Left colon (tissue), 2 donors: ENCODE measurements around the gene ERF. TPM values are rescaled to one million over a fixed set of nuclear protein-coding genes. Genes with fewer than 3 reads are reported as not detected.
A peak's percentile ranks its signal among the peaks of the same experiment; 100 is the strongest.

Experiments used
- ATAC-seq: fragments of 200-7000 bp; cut with Tn5 transposase; one replicate; pipeline ENCODE4 v1.9.1; 2020; ENCODE audit warnings: mild to moderate bottlenecking, moderate library complexity
- DNase-seq, 2 donors: peaks; one replicate each; pipeline ENCODE4 v3.0.0-alpha.2; 2020
- intact Hi-C, 2 donors: fragments of 100-400 bp; cut with DNase I in 1 of 2; cut with micrococcal nuclease in 1 of 2; formaldehyde crosslinking; loops; one replicate each; pipeline versions ENCODE4 v1.11.2 to v1.14.0; 2022; cut with DNase I, micrococcal nuclease
- total RNA-seq, 2 donors: library from RNA; stranded (reverse); fragmentation: NEBNext Ultra II Directional; extraction: Animal tissue kit (Norgen Biotek cat#: 25700); gene quantifications; one replicate each; pipeline ENCODE4 v1.2.1, GENCODE V29; 2021
- donor health status: DM: no; HTN: no; CAD: no.
- donor health status: DM: yes; HTN: yes; CAD: no.

Gene ERF
- total RNA-seq, 2 donors from 2014 or later: 40.8 to 50.1 TPM

- DNase-seq (no peak), ATAC-seq (no peak)
- intact Hi-C loops: no loop called here
Observed at GRCh38 chr19:42230571-42230970, 24.4 kb downstream of the ERF start.

- no peak for DNase-seq
- no peak for ATAC-seq
- intact Hi-C loops: no loop called here
Observed at GRCh38 chr19:42229855-42230351, 25.0 kb downstream of the ERF start.

GRCh38 chr19:42229301-42229854 is 25.6 kb downstream of the ERF start:
- intact Hi-C loops: no loop called here
- ATAC-seq (no peak), DNase-seq (no peak)

- DNase-seq (no peak), ATAC-seq (no peak)
Observed at GRCh38 chr19:42228641-42229040, 26.3 kb downstream of the ERF start.

GRCh38 chr19:42226886-42227285 is 28.0 kb downstream of the ERF start:
- ATAC-seq (no peak), DNase-seq (no peak)
- intact Hi-C loops: no loop called here

More at GRCh38 chr19:42228641-42229040, 26.3 kb downstream of the ERF start:
- intact Hi-C loops: no loop called here

GRCh38 chr19:42225718-42226292 is 29.1 kb downstream of the ERF start:
- DNase-seq (no peak), ATAC-seq (no peak)
- intact Hi-C loops: no loop called here

- DNase-seq (no peak), ATAC-seq (no peak)
- intact Hi-C loops: no loop called here
Observed at GRCh38 chr19:42224940-42225717, 29.8 kb downstream of the ERF start.

- DNase-seq (no peak), ATAC-seq (no peak)
- intact Hi-C loops: no loop called here
Observed at GRCh38 chr19:42220751-42221097, 34.2 kb downstream of the ERF start.

- DNase-seq (peak; percentile 98), ATAC-seq (peak; percentile 81)
- intact Hi-C loops: no loop called here
Observed at GRCh38 chr19:42219812-42220750, 34.8 kb downstream of the ERF start, which contains the start of gene ZNF526. Gene ZNF526 (plus strand): TSS chr19:42220312. CDS start chr19:42224404, 4,092 bp downstream.

- intact Hi-C loops: no loop called here
- ATAC-seq: peak; percentile 69
- DNase-seq: peak; percentile 98 to 99
Observed at GRCh38 chr19:42217520-42218437, 37.1 kb downstream of the ERF start, which contains the start of gene DEDD2. Gene DEDD2 (minus strand): TSS chr19:42217677. CDS start chr19:42217007, 670 bp downstream.

- intact Hi-C loops: no loop called here
- peak; percentile 43 to 62 for DNase-seq
- peak; percentile 38 for ATAC-seq
Observed at GRCh38 chr19:42216653-42217519, 38.0 kb downstream of the ERF start.

GRCh38 chr19:42214810-42215485 is 40.0 kb downstream of the ERF start:
- ATAC-seq: no peak
- intact Hi-C loops: no loop called here

GRCh38 chr19:42212886-42213285 is 42.0 kb downstream of the ERF start:
- no peak for ATAC-seq
- DNase-seq: no peak
- intact Hi-C loops: no loop called here

More at GRCh38 chr19:42214810-42215485, 40.0 kb downstream of the ERF start:
- no peak for DNase-seq

- no peak for DNase-seq
Observed at GRCh38 chr19:42208612-42209011, 46.3 kb downstream of the ERF start.

GRCh38 chr19:42207767-42208271 is 47.1 kb downstream of the ERF start:
- DNase-seq (no peak), ATAC-seq (peak; percentile 68)
- intact Hi-C loops: no loop called here

More at GRCh38 chr19:42208612-42209011, 46.3 kb downstream of the ERF start:
- intact Hi-C loops: no loop called here
- no peak for ATAC-seq
